Brain pericyte (primary cell): ENCODE data around the gene MAGED4B.
"Not testable (repeated sequence)": the region's sequence is repeated elsewhere in the genome, so short reads cannot be mapped to it uniquely, and the experiment has no call there.

ENCODE experiments used
- DNase-seq: peaks from one replicate; pipeline ENCODE4 v3.0.0-alpha.2; 2012; ENCODE audit warnings: low read depth, low spot score

MAGED4B gene, protein sequence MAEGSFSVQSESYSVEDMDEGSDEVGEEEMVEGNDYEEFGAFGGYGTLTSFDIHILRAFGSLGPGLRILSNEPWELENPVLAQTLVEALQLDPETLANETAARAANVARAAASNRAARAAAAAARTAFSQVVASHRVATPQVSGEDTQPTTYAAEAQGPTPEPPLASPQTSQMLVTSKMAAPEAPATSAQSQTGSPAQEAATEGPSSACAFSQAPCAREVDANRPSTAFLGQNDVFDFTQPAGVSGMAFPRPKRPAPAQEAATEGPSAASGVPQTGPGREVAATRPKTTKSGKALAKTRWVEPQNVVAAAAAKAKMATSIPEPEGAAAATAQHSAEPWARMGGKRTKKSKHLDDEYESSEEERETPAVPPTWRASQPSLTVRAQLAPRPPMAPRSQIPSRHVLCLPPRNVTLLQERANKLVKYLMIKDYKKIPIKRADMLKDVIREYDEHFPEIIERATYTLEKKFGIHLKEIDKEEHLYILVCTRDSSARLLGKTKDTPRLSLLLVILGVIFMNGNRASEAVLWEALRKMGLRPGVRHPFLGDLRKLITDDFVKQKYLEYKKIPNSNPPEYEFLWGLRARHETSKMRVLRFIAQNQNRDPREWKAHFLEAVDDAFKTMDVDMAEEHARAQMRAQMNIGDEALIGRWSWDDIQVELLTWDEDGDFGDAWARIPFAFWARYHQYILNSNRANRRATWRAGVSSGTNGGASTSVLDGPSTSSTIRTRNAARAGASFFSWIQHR

DNA sequence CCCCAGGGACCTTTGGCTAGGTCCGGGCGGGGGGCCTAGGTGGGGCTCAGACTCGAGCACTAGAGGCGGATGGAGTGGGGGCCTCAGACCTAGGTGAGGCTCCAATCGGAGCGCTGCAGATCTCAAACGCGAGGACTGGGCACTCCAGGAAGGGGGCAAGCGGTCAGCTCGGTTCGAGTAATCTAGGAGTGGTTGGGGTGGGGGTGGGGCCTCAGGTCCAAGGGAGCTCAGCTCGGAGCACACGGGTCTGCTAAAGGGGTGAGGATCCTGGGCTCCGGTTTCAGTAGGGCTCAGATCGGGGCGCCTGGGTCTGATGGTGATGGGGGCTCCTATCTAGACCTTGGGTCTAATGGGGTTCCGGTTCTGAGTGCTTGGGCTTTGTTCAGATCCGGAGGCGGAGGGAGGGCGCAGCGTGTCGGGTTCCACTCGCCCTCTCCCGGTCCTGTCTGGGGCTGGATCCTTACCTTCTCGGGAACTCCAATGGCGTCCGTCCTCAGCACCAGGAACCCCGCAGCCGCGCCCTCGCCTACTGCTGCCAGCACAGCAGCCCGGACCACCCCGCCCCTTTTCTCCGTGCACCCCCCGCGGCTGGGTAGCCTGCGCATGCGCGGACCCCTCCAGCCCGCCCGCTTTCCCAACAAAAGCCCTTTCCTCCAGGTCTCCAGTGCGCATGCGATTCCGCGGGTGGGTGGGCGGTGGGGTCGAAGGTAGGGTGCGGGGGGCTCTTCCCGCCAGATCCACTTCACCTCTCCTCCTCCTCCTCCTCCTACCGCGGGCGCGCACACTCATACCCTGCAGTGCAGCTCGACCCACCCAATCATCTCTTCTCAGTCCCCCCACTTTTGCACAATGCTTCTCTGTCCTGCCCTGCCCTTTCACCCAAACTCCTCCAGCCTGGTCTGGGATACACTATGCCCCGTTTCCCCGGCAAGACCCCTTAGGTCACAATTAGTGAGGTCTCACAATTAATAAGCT lies at the start of gene MAGED4B:
TSS of gene MAGED4B (minus strand) at position 518 of the 975 bp plus-strand sequence. CDS start 1,011 bp downstream, outside the sequence.
- not testable (repeated sequence) for DNase-seq

DNA sequence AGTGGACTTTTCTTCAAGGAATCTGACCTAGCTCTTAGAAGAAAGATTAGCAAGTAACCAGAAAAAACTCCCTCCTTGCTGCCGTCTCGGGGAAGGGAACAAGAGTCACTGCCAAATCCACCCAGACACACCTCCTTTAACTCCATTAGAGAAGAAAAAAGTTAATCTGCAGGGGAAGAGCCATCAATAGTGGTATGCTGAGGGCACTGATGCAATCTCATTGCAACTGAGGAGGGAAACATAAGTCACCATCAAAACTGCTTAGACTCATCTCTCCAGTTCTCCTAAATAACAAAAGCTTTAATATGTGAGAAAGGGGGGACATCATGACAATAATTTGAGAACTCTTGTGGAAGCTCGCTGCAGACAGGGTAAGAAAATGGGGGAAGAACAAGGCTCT lies 49.3 kb upstream of the MAGED4B start:
- DNase-seq, result no peak

DNA sequence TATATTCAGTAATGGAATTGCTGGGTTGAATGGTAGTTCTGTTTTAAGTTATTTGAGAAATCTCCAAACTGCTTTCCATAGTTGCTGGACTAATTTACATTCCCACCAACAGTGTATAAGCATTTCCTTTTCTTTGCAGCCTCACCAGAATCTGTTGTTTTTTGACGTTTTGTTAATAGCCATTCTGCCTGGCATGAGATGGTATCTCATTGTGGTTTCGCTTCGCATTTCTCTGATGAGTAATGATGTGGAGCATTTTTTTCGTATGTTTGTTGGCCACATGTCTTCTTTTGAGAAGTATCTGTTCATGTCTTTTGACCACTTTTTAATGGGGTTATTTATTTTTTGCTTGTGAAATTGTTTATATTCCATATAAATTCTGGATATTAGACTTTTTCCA lies 13.6 kb upstream of the MAGED4B start:
- DNase-seq, result no peak

DNA sequence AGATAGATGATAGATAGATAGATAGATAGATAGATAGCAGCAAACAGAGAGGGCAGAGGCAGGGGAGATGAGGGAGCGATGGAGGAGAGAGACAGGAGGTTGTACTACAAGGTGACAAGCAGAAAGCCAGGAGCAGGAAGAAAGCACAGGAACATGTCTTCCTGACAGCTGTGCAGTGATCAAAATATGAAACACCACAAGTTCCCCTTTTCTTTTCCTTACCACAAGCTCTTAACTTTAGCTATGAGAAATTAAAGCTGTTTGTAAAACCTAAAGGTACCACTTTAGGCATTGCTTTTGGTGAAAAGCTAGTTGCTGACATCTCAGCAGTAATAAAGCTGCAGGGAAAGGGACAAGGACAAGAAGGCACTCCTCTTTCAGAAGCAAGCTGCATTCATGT lies 9.1 kb upstream of the MAGED4B start:
- DNase-seq, result no peak

DNA sequence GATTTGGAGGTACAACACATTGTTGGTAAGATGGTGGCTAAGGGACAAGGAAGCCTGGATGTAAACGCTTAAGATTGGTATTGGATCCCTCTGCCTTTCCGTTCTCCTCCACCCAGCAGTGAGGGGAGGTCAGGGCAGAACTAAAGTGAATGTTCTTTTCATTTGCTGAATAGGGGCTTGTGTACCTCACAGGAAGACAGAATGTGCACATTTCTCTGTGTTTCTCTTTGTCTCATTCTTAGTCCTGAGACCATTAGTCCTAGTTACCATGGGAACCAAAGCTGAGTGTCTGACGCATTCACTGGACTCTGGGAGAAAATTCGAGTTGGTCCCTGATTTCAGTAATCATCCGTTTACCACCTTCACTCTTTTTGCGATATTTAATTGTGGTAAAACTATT lies 26.7 kb downstream of the MAGED4B start:
- DNase-seq, result not testable (repeated sequence)

DNA sequence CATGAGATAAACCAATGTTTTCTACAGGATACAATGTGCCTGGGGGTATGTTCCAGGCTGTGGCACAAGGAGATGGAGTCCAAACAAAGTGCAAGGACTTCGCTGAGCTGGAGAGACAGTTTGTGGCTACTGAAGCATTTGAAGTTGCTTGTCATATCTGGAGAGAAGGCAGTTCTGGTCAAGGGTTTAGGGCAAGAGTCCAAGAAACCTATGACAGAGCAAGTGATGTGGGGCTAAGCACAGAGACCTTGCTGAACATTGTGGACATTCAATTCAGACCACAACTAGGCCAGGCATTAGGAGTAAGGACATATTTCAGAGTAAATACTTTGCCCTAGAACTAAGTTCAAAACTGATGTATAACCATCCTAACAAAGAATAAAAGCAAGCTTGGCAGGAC lies 34.8 kb downstream of the MAGED4B start:
- DNase-seq, result no peak

DNA sequence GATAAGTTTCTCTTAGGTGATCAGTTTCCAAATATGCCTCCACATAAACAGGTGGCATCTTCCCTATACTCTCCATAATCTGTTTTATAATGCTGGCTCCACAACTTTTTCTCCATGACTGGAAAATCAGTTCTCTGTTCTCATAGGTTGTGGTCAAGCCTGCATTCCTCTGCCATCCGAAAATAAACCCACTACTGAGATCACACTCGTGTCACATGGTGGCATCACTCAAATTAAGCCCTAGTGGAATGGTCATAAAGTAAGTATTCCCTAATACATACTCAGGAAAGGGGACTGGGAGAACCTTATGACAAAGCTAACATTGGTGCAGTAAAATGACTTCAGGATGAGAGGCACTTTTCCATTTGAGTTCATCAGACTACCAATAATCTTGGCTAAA lies 37.6 kb downstream of the MAGED4B start:
- DNase-seq, result no peak

DNA sequence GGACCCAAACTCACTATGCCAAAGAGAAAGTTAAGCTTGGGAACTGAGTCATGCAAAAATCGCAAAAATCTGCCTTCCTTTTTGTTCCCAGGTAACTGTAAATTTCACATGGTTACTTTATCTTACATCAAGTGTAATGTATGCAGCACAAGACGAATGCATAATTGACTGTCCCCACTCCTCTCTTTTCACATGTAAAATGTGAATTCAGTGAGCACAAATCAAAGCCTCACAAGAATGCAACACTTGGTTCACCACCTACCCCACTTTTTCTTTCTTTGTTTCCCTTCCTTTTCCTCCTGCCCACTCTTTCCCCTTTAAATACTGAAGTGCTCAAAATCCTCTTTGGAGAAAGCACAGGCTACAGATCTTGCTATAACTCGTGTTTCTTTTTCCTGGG lies 53.2 kb downstream of the MAGED4B start:
- no peak for DNase-seq
